Sigmoid colon (tissue), 7 donors: ENCODE measurements around the gene SPATA2L. TPM values are rescaled to one million over a fixed set of nuclear protein-coding genes. Genes with fewer than 3 reads are reported as not detected.

ENCODE experiments used
- DNase-seq: peaks from one replicate; pipeline ENCODE4 v3.0.0-alpha.2; 2019
- H3K27ac ChIP-seq, 4 donors: fragments of 200-600 bp; sonication (generic); one replicate each; pipeline ENCODE4 v1.5.1; 2016 to 2019; ENCODE audit warnings: mild to moderate bottlenecking in 1 of 4
- H3K27me3 ChIP-seq, 3 donors: fragments of 200-600 bp; sonication (generic); one replicate each; pipeline ENCODE4 v1.5.1; 2019; ENCODE audit warnings: mild to moderate bottlenecking in 1 of 3
- H3K36me3 ChIP-seq, 4 donors: fragments of 200-600 bp; sonication (generic); one replicate each; pipeline ENCODE4 v1.5.1; 2016 to 2019
- H3K4me1 ChIP-seq, 4 donors: fragments of 200-600 bp; sonication (generic); one replicate each; pipeline ENCODE4 v1.5.1; 2017 to 2019
- H3K4me3 ChIP-seq, 4 donors: fragments of 200-600 bp; sonication (generic); one replicate each; pipeline ENCODE4 v1.5.1; 2017 to 2019; ENCODE audit warnings: mild to moderate bottlenecking in 2 of 4, moderate library complexity in 1 of 4
- H3K9me3 ChIP-seq, 4 donors: fragments of 200-600 bp in 3 of 4; sonication (generic) in 3 of 4; one replicate each; pipeline versions ENCODE4 v1.5.1 to v1.6.1; 2013 to 2019
- CTCF ChIP-seq, 4 experiments: fragments of 450-650 bp in 3 of 4; fragments of 200-600 bp in 1 of 4; IDR thresholded peaks; one replicate each; pipeline ENCODE4 v1.5.1; 2016 to 2019; ENCODE audit warnings: antibody characterized with exemption in 4 of 4, mild to moderate bottlenecking in 3 of 4, moderate library complexity in 2 of 4
- EP300 ChIP-seq, 4 donors: sonication (generic); formaldehyde crosslinking; IDR thresholded peaks; one replicate each; pipeline ENCODE4 v1.6.1; 2017; ENCODE audit warnings: antibody characterized with exemption in 4 of 4
- POLR2A ChIP-seq, 2 donors: fragments of 450-650 bp; IDR thresholded peaks; one replicate each; pipeline ENCODE4 v1.6.1; 2016; ENCODE audit warnings: antibody characterized with exemption in 2 of 2, mild to moderate bottlenecking in 2 of 2, moderate library complexity in 2 of 2
- POLR2AphosphoS5 ChIP-seq, 4 donors: sonication (generic); formaldehyde crosslinking; IDR thresholded peaks; one replicate each; pipeline ENCODE4 v1.6.1; 2017; ENCODE audit warnings: antibody characterized with exemption in 4 of 4
- WGBS, 2 donors: extraction: QIAGEN DNeasy Blood & Tissue Kit; methylation state at CpG; one replicate each; pipeline ENCODE4 v1.1.7; 2013; 5-methylcytosine and 5-hydroxymethylcytosine counted together
- intact Hi-C: fragments of 100-400 bp; cut with DNase I; formaldehyde crosslinking; loops from one replicate; pipeline ENCODE4 v1.15.1; 2023
- polyA plus RNA-seq, 3 donors: library from polyadenylated mRNA; stranded (reverse); fragments of 200-250 nt; gene quantifications; one replicate each; pipeline ENCODE4 v1.2.3, GENCODE V29; 2013
- total RNA-seq, 4 donors: library from RNA; depleted of rRNA; stranded (reverse); fragments of >200 nt; gene quantifications; one replicate each; pipeline ENCODE4 v1.1.0, GENCODE V29; 2016
- donor health status: healthy with polysubstance abuse.
- donor health status: Bipolar disorder and iron deficiency.
- donor health status: healthy.

Gene SPATA2L
- total and polyA plus RNA-seq, 7 donors: 3.5 to 17.6 (median 11.3) TPM

GRCh38 chr16:89657442-89658220, 43.9 kb downstream of the SPATA2L start, which contains the start of the genes CHMP1A and SPATA33:
TSS of gene CHMP1A (minus strand) at chr16:89657708. CDS start at chr16:89657588, 120 bp downstream.
TSS of gene SPATA33 (plus strand) at chr16:89657836. CDS start at chr16:89657912, 76 bp downstream.
- H3K4me3 ChIP-seq: peak within 1 kb of the TSS; percentile 93 to 99 (median 97)
- TF ChIP-seq POLR2A (IDR thresholded peaks at IDR 0.05): peak; percentile 23 to 25
- TF ChIP-seq CTCF (IDR thresholded peaks at IDR 0.05): no peak
- TF ChIP-seq EP300 (IDR thresholded peaks at IDR 0.05): no peak
- peak; percentile 72 to 92 (median 84) for TF ChIP-seq POLR2AphosphoS5 (IDR thresholded peaks at IDR 0.05)

GRCh38 chr16:89656435-89657121, 44.9 kb downstream of the SPATA2L start:
- peak overlapping the region; percentile 83 to 86 (median 84) for H3K27ac ChIP-seq

More at GRCh38 chr16:89657442-89658220, 43.9 kb downstream of the SPATA2L start, which contains the start of the genes CHMP1A and SPATA33:
- no peaks in the 10 kb centered on the region for H3K9me3 ChIP-seq
- peak; percentile 94 for DNase-seq
- H3K27me3 ChIP-seq: no peaks in the 10 kb centered on the region
- 0 to 1% methylated on average over 99 of the region's 99 CpGs for WGBS, 2 donors
- peaks cover 0 to 28% (median 23%) of the 10 kb centered on the region in 4 donors for H3K4me1 ChIP-seq
- H3K27ac ChIP-seq: peak within 1 kb of the TSS; percentile 83 to 86 (median 84)
- intact Hi-C loops: loop anchor here (2.0 to 5.0 kb wide), 2 partner anchors 65 to 97 kb away; partner anchors contain the start of genes RPL13, VPS9D1 and ZNF276
- peaks cover 0 to 16% (median 0%) of the 10 kb centered on the region in 4 donors for H3K36me3 ChIP-seq

GRCh38 chr16:89655062-89655643, 46.4 kb downstream of the SPATA2L start:
- intact Hi-C loops: loop anchor here (5.0 kb wide), 1 partner anchor 67 kb away; the partner anchor contains the start of genes VPS9D1 and ZNF276
- WGBS, 2 donors: 54 to 82% methylated on average over 10 of the region's 10 CpGs
- H3K27me3 ChIP-seq: no peaks in the 10 kb centered on the region

More at GRCh38 chr16:89656435-89657121, 44.9 kb downstream of the SPATA2L start:
- intact Hi-C loops: loop anchor here (2.0 to 5.0 kb wide), 2 partner anchors 66 to 96 kb away; partner anchors contain the start of genes RPL13, VPS9D1 and ZNF276
- no peak for DNase-seq
- H3K36me3 ChIP-seq: peaks cover 0 to 15% (median 0%) of the 10 kb centered on the region in 4 donors
- no peak for TF ChIP-seq POLR2A (IDR thresholded peaks at IDR 0.05)
- no peak for TF ChIP-seq EP300 (IDR thresholded peaks at IDR 0.05)
- TF ChIP-seq POLR2AphosphoS5 (IDR thresholded peaks at IDR 0.05): no peak
- TF ChIP-seq CTCF (IDR thresholded peaks at IDR 0.05): no peak
- 36 to 39% methylated on average over 32 of the region's 32 CpGs for WGBS, 2 donors
- H3K4me1 ChIP-seq: peaks cover 0 to 28% (median 23%) of the 10 kb centered on the region in 4 donors
- H3K27me3 ChIP-seq: no peaks in the 10 kb centered on the region
- no peaks in the 10 kb centered on the region for H3K9me3 ChIP-seq
- peak overlapping the region; percentile 93 to 99 (median 97) for H3K4me3 ChIP-seq

GRCh38 chr16:89653656-89654295, 47.7 kb downstream of the SPATA2L start:
- Histone ChIP-seq H3K4me1 (peaks cover 0 to 23% (median 18%) of the 10 kb centered on the region in 4 donors), H3K36me3 (peaks cover 0 to 27% (median 0%) of the 10 kb centered on the region in 4 donors), H3K4me3 (no peak overlapping the region), H3K9me3 (no peaks in the 10 kb centered on the region), H3K27ac (no peak overlapping the region), H3K27me3 (no peaks in the 10 kb centered on the region)
- DNase-seq: no peak
- TF ChIP-seq CTCF (IDR thresholded peaks at IDR 0.05): no peak
- no peak for TF ChIP-seq POLR2A (IDR thresholded peaks at IDR 0.05)
- TF ChIP-seq EP300 (IDR thresholded peaks at IDR 0.05): no peak
- no peak for TF ChIP-seq POLR2AphosphoS5 (IDR thresholded peaks at IDR 0.05)
- intact Hi-C loops: no loop called here
- 91% methylated on average over 10 of the region's 10 CpGs for WGBS, 2 donors

More at GRCh38 chr16:89655062-89655643, 46.4 kb downstream of the SPATA2L start:
- Histone ChIP-seq H3K4me3 (no peak overlapping the region), H3K36me3 (peaks cover 0 to 19% (median 0%) of the 10 kb centered on the region in 4 donors), H3K9me3 (no peaks in the 10 kb centered on the region), H3K4me1 (peaks cover 0 to 28% (median 23%) of the 10 kb centered on the region in 4 donors), H3K27ac (no peak overlapping the region)
- DNase-seq: no peak
- TF ChIP-seq POLR2AphosphoS5 (IDR thresholded peaks at IDR 0.05) (no peak), EP300 (IDR thresholded peaks at IDR 0.05) (no peak)
